Muscle of back (tissue), 11 donors: ENCODE data around the gene CACYBP. TPM values are rescaled to one million over a fixed set of nuclear protein-coding genes. Genes with fewer than 3 reads are reported as not detected.

ENCODE experiments used
- DNase-seq, 3 donors: peaks; one replicate each; pipeline versions ENCODE4 v3.0.0 to v3.0.0-alpha.2; 2013
- polyA plus RNA-seq, 10 donors: library from polyadenylated mRNA; unstranded; fragments of 120-200 nt; gene quantifications; one replicate each; pipeline ENCODE4 v1.2.1, GENCODE V29; 2013; ENCODE audit not compliant: insufficient read length in 10 of 10

Gene CACYBP
- polyA plus RNA-seq, 10 donors, result 87.7 to 112 (median 104) TPM

- no peak for DNase-seq
These were observed 30.9 kb upstream of the CACYBP start for GRCh38 chr1:174968750-174969244.

DNA sequence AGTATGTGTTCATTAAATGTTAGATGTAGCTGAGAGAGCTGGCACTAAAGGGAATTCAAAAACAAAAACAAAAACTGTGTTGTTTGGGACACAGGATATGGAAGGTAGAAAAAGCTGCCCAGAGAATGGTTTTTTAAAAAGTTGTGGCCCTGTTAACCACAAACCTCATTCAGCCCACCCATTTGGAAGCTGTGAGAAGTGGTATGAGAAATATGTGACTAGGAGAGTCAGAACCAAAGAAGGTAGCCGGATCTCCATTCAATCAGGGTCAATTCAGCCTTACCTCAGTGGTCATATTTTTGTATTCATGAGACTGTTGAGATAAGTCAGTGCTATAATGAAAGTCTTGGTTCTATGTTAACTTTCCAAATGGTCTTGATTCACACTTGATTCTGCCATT, 29.8 kb upstream of the CACYBP start:
- no peak for DNase-seq

- DNase-seq, result no peak
These were observed 28.3 kb upstream of the CACYBP start for GRCh38 chr1:174971466-174971865.

GRCh38 chr1:174971902-174972301, 27.8 kb upstream of the CACYBP start:
- no peak for DNase-seq

DNA sequence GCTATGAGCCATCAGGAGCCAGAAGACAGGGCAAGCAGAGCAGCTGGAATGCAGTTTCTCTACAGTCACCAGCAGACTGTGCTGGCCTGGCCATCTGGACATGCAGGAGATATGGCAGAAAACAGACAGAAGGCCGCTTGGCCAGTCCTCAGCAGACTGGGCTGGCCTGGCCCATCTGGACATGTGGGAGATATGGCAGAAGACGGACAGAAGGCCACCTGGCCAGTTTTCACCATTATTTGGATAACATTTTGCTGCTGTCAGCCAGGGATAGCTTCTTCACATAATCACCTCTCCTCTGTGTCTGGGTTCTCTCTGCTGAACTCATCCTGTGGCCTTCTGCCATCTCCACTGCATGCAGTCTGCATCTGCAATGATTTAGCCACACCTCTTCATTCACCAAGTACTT, 25.0 kb upstream of the CACYBP start:
- peak in 1 of 3 donors; percentile 52 for DNase-seq

- DNase-seq, result no peak
These were observed 24.0 kb upstream of the CACYBP start for GRCh38 chr1:174975764-174976163.

- DNase-seq, result no peak
These were observed 23.2 kb upstream of the CACYBP start for GRCh38 chr1:174976436-174977108.

DNA sequence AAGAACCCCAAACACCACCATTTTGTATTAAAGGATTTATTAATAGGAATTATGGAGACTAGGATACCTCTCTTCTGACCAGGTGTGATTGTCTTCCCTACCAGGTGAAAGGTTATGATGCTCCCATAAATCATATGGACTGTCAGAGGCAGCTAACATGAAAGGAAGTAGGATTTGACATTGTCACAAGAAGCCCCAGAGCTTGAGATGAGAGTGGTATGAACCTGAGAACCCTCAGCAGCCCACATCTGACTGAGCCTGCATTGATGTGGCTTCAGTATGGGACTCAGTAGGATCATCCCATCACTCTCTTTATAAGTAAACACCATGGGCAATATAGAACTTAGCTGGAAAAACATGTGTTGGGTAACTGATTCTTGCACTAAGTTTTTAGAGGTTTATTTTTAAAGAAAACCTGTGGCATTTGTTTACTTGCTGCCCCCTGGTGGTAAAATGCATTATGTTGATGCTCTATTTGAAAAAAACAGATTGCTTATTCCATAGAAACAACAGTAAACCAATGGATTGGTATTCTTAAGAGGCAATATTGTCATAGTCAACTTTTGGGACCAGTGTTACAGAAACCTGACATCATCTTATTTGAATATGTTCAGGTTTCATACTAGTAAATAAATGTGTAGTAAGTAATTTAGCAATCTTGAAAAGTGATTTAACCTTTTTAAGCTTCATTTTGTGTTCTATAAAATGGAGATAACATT, 16.6 kb upstream of the CACYBP start:
- DNase-seq, result peak in 1 of 3 donors; percentile 58

- DNase-seq, result no peak
These were observed 14.8 kb upstream of the CACYBP start for GRCh38 chr1:174984952-174985351.

GRCh38 chr1:174988539-174988938, 11.2 kb upstream of the CACYBP start:
- DNase-seq, result no peak

DNA sequence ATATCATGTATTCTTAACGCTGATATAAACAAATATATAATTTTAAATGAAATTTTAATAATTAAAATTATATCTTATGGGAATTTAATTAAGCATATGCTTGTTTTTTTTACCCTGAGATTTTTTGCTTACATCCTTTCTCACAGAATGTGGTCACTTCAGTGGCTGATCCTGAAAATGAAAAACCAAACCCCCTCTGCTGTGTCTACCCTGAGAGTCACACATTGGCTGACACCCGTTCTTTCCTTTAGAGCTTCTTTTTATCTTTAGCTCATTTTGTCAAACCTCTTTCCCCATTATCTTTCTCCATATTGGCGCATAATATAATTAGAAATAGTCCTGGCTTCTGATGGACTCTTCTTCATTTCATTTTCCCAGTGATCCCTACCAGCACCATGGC, 10.8 kb upstream of the CACYBP start:
- DNase-seq, result no peak

- DNase-seq, result peak in 2 of 3 donors; percentile 41 to 64
These were observed 10.1 kb upstream of the CACYBP start for GRCh38 chr1:174989536-174990220.

DNA sequence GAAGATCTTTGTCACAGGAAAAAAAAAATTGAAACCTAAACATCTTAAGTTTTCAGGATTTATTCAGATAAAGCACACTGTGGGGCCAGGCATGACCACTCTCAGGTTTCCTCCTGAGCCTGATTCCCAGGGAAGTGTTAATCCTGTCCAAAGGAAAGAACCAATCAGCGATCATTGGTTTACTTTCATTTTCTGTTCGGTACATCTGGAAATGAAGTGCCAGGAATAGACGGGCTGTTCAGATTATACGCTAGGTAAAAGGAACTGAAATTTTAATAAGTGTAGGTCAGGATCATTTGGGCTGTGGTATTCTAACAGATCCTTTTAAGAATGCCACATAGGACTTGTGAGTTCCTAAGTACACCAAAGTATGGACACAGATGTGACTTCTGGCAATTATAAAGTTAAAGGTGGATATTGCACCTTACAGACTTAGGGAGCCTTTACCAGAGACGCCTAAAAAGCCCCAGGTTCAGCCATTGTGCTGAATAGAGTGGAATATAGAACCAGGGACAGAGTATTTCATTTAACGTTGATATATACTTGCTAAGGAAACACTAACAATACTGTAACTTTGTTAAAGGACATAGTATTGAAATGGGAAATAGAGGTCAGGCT, 9.3 kb upstream of the CACYBP start:
- DNase-seq, result peak; percentile 61 to 80 (median 69)

GRCh38 chr1:174991473-174991872, 8.3 kb upstream of the CACYBP start:
- DNase-seq, result no peak

- DNase-seq, result no peak
These were observed 4.6 kb upstream of the CACYBP start for GRCh38 chr1:174995121-174995520.

DNA sequence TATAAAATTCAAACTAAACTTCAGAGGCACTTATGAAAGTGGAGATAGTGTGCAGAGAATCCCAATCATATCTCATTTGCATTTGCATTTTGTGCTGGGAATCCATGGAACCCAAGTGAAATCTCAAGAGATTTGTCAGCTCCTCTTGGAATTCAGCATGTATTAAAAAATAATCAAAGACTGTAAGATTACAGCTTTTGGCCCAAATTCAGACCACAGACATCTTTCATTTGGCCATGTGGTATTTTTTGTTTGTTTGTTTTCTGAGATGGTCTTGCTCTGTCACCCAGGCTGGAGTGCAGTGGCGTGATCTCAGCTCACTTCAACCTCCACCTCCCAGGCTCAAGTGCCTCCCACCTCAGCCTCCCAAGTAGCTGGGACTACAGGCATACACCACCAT, 3.8 kb upstream of the CACYBP start:
- DNase-seq, result no peak

GRCh38 chr1:174996476-174996875, 3.3 kb upstream of the CACYBP start:
- DNase-seq, result no peak

GRCh38 chr1:174997041-174997440, 2.7 kb upstream of the CACYBP start:
- no peak for DNase-seq

- peak; percentile 61 to 87 (median 64) for DNase-seq
These were observed 1.1 kb upstream of the CACYBP start for GRCh38 chr1:174998569-174999215.

DNA sequence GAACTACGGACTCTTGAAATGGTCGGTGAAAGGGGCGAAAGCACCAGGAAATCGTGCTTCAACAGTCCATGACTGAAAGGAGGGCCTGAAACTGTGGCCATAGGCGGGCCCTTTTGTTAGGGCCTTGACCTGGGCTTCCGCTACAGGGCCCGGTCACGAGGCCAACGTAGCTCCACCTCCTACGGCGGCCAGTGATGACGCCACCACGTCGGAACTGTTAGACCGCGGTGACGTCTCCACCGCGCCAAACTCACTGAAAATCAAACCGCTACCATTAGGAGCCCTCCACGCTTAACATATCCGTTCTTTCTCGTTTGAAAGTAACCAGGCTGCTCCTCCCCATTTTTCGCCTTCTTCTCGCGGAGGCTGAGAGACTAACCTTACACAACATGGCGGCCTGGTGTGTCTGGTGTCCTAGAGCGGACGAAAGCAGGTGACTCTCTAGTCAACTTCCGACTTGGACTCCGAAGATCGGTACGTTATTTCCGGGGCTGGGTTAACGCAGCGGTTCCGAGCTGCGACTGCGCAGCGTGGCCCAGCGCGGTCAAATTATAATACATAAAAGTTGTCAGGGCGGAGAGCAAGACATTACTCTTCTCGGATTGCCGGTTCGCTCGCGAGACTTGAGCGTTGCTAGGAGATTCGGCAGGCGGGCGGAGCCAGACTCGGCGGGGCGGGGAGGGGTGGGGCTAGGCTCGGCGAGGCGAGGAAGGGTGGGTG, 371 bp upstream of the CACYBP start:
- DNase-seq, result peak; percentile 99 to 100 (median 99)

- DNase-seq, result no peak
These were observed 995 bp downstream of the CACYBP start for GRCh38 chr1:175000697-175001187.
